Endometrium (tissue), 2 donors: ENCODE measurements around the gene SYNDIG1.

ENCODE experiments used
- FAIRE-seq: peaks from 2 replicates; lab custom pipeline; 2012; peaks lifted over from hg19 to GRCh38; lab: Jason Lieb, UNC
- donor health status: control.
- donor health status: control.

Gene SYNDIG1

GRCh38 chr20:24472426-24472825 lies 3.0 kb downstream of the SYNDIG1 start:
- no peak for FAIRE-seq

GRCh38 chr20:24473435-24474223 lies 4.2 kb downstream of the SYNDIG1 start:
- no peak for FAIRE-seq

GRCh38 chr20:24477831-24478547 lies 8.6 kb downstream of the SYNDIG1 start:
- no peak for FAIRE-seq

GRCh38 chr20:24478584-24478983 lies 9.2 kb downstream of the SYNDIG1 start:
- FAIRE-seq = no peak

- no peak for FAIRE-seq
Observed at GRCh38 chr20:24479106-24479505, 9.7 kb downstream of the SYNDIG1 start.

- no peak for FAIRE-seq
Observed at GRCh38 chr20:24479595-24479994, 10.2 kb downstream of the SYNDIG1 start.

- no peak for FAIRE-seq
Observed at GRCh38 chr20:24480509-24480908, 11.1 kb downstream of the SYNDIG1 start.

- no peak for FAIRE-seq
Observed at GRCh38 chr20:24481173-24481572, 11.7 kb downstream of the SYNDIG1 start.

- FAIRE-seq = no peak
Observed at GRCh38 chr20:24483435-24484080, 14.1 kb downstream of the SYNDIG1 start.

GRCh38 chr20:24484081-24484450 lies 14.6 kb downstream of the SYNDIG1 start:
- no peak for FAIRE-seq

- FAIRE-seq = no peak
Observed at GRCh38 chr20:24485981-24486380, 16.6 kb downstream of the SYNDIG1 start.

- FAIRE-seq = no peak
Observed at GRCh38 chr20:24487240-24487639, 17.8 kb downstream of the SYNDIG1 start.

GRCh38 chr20:24487648-24488047 lies 18.2 kb downstream of the SYNDIG1 start:
- no peak for FAIRE-seq

- no peak for FAIRE-seq
Observed at GRCh38 chr20:24488064-24488799, 18.8 kb downstream of the SYNDIG1 start.

- FAIRE-seq = no peak
Observed at GRCh38 chr20:24488800-24489175, 19.4 kb downstream of the SYNDIG1 start.

GRCh38 chr20:24489193-24489592 lies 19.8 kb downstream of the SYNDIG1 start:
- no peak for FAIRE-seq

- no peak for FAIRE-seq
Observed at GRCh38 chr20:24489631-24490260, 20.3 kb downstream of the SYNDIG1 start.

GRCh38 chr20:24490598-24490997 lies 21.2 kb downstream of the SYNDIG1 start:
- FAIRE-seq = no peak

- no peak for FAIRE-seq
Observed at GRCh38 chr20:24491041-24491756, 21.8 kb downstream of the SYNDIG1 start.

- FAIRE-seq = no peak
Observed at GRCh38 chr20:24492031-24492607, 22.7 kb downstream of the SYNDIG1 start.

GRCh38 chr20:24492698-24493097 lies 23.3 kb downstream of the SYNDIG1 start:
- no peak for FAIRE-seq
